GM19468 (cell line): Measurements from ENCODE around the gene RHBDF1.

ENCODE experiments used
- ATAC-seq: cut with Tn5 transposase; IDR thresholded peaks from one replicate; pipeline ENCODE4 v1.9.1; 2021; ENCODE audit warnings: mild to moderate bottlenecking, moderate library complexity, moderate number of reproducible peaks; ENCODE audit not compliant: unreplicated experiment; ENCODE audit errors: extremely low read depth

The RHBDF1 gene

DNA sequence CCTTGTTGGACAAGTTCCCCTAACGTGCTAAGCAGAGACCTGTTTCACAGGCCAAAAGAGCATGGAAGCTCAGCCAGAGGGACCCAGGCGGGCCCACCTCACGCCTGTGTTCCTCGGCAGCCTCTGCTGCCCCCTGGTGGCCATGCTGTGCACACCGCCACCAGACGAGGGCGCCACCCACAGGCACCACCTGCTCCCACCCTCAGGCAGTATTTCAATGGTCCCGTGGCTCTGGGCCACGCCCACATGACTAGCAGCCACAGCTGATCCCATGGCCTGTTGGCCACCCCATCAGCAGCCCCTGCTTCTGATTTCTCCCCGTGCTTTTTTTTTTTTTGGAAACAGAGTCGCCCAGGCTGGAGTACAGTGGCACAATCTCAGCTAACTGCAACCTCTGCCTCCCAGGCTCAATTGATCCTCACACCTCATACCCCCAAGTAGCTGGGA, 24.5 kb upstream of the RHBDF1 start:
- no peak for ATAC-seq

GRCh38 chr16:94918-95265, 22.5 kb upstream of the RHBDF1 start:
- no peak for ATAC-seq

- ATAC-seq: no peak
These were observed 20.3 kb upstream of the RHBDF1 start for GRCh38 chr16:92431-93339.

GRCh38 chr16:91484-91883, 19.1 kb upstream of the RHBDF1 start:
- ATAC-seq: no peak

DNA sequence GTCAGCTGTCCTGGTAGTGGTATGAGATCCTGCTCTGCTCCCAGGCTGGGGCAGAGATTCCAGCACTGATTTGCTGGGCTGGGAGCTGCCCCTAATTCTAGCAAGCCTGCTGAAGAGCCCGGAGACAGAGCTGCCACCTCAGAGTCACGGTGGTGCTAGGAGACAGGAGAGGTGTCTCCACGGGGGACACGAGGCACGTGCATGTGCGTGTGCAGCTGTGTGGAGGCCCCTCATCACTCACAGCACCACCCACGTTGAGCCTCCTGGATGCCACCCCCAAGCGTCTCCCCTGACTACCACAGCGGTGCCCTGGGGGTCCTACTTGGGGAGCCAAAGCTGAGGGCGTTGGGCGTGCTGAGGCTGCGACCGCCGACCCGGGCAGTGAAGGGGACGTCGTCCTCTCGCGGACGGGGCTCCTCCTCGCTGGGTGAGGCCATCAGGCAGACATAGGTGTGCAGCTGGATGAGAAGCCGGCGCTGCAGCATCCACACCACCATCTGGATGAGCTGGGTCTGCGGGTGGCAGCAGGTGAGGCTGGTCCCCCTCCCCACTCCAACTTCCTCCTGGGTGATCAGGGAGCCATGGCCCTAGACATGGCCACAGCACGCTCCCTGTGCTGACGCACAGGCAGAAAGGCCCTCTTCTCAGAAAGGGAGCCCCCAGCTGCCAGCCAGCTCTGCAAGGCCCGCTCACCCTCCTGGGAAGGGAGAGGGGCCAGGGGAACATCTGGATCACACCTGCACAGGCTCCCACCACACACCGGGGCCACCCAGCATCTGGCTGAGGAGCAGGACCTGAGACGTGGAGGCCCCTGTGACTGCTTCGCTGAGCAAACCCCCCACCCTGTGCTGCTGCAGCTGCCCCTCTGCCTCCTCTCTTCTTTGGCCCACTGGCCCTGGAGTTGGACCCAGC, 17.2 kb upstream of the RHBDF1 start:
- ATAC-seq: no peak

DNA sequence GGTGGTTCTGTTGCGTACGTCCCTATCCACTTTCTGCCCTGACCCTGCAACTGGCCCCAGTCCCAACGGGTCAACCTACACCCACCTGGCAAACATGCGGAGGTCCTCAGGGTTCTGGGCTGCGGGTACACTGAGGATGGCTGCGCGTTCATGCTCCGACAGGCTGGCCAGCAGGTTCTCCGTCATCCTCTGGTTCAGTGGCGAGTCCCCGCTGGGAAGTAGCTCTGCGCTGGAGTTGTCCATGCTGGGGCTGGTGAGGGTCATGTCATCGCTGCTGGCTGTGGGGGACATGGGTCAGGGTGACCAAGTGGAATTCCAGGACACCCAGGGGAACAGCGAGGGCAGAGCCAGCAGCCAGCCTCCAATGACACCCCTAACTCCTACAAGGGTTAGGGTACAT, 16.2 kb upstream of the RHBDF1 start:
- no peak for ATAC-seq

DNA sequence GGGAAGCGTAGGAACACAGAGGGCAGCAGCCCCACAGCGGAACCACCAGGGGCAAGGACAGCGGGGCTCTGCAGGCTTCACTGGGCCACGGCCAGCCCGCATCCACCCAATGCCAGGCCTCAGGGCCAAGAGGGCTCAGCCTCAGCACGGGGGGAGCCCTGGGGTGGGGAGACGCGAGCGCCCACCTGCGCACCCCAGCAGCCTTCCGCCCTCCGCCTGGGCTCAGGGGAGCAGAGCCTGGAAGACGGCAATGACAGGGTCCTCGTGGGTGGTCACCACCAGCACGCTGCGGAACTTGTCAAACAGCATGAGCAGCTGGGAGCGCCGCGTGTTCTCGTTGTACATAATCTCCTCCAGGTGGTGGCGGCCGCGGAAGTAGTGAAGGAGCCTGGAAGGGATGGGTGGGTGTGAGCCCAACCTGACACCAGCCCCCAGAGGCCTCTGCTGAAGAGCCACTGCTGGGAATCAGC, 14.1 kb upstream of the RHBDF1 start:
- ATAC-seq: no peak

- no peak for ATAC-seq
These were observed 13.4 kb upstream of the RHBDF1 start for GRCh38 chr16:85865-86264.

DNA sequence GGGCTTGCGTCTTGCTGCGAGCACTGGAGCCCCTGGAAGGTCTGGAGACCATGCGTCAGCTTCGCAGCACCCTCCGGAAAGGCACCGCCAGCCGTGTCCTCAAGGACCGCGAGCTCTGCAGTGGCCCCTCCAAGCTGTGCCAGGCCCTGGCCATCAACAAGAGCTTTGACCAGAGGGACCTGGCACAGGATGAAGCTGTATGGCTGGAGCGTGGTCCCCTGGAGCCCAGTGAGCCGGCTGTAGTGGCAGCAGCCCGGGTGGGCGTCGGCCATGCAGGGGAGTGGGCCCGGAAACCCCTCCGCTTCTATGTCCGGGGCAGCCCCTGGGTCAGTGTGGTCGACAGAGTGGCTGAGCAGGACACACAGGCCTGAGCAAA, 13.0 kb upstream of the RHBDF1 start:
- no peak for ATAC-seq

DNA sequence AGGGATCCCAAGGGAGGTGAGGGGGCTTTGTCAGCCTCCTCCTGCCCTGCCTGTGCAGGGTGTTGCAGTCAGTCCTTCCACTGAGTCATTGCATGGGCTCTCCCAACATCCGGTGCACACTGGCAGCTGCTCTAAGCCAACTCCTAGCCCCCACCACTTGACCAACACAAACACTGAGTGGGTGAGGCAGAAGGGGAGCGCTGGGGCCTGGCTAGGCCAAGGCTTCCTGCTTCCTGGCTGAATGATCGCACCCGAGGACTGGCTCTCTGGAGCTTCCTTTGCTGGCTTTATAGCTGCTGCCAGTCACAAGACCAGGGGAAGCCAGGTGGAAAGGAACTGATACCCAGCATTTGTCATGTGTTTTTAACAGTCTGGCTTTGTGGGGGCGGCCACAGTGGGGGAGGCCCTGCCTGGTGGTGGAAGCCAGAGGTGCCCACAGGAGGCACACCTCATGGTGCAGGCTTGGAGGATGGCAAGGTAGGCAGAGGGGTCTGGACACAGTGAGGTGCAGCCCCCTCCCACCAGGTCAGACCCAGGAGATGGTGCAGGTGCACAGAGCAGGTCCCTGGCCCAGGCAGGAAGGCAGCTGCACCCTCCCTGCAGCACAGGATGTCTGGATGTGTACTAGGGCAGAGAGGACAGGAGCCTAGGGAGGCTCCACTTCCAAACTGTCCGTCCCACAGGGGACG, 12.4 kb upstream of the RHBDF1 start:
- ATAC-seq: no peak

- ATAC-seq: no peak
These were observed 11.6 kb upstream of the RHBDF1 start for GRCh38 chr16:83781-84615.

GRCh38 chr16:83060-83603, 10.7 kb upstream of the RHBDF1 start:
- no peak for ATAC-seq

- ATAC-seq: no peak
These were observed 7.0 kb upstream of the RHBDF1 start for GRCh38 chr16:79151-80054.

- no peak for ATAC-seq
These were observed 6.2 kb upstream of the RHBDF1 start for GRCh38 chr16:78444-79150.

GRCh38 chr16:77807-78443, 5.5 kb upstream of the RHBDF1 start, which contains the start of gene MPG:
Gene MPG (plus strand): TSS chr16:78225. CDS start chr16:78310, 85 bp downstream.
- ATAC-seq: peak; percentile 53

- no peak for ATAC-seq
These were observed 4.9 kb upstream of the RHBDF1 start for GRCh38 chr16:77273-77806.
